Lung (tissue), 12 donors: Measurements from ENCODE around the gene EPHB2. TPM values are rescaled to one million over a fixed set of nuclear protein-coding genes. Genes with fewer than 3 reads are reported as not detected.

Experiments used
- ATAC-seq: fragments of 200-7000 bp; cut with Tn5 transposase; one replicate; pipeline ENCODE4 v1.9.1; 2020; ENCODE audit warnings: moderate number of reproducible peaks; ENCODE audit not compliant: insufficient read depth, low FRiP score
- DNase-seq, 3 donors: peaks; one replicate each; pipeline ENCODE4 v3.0.0-alpha.2; 2013 to 2017
- H3K27ac ChIP-seq, 2 donors: one replicate each; pipeline ENCODE4 v1.5.1; 2013; ENCODE audit warnings: mild to moderate bottlenecking in 2 of 2, moderate library complexity in 2 of 2, control low read depth in 1 of 2, inconsistent platforms in 1 of 2, low read depth in 1 of 2, low read length in 1 of 2
- H3K27me3 ChIP-seq, 3 donors: one replicate each; pipeline ENCODE4 v1.5.1; 2013; ENCODE audit warnings: low read length in 2 of 3; ENCODE audit not compliant: control insufficient read depth in 3 of 3, insufficient read depth in 3 of 3
- H3K36me3 ChIP-seq, 4 donors: one replicate each; pipeline ENCODE4 v1.5.1; 2013; ENCODE audit warnings: low read length in 4 of 4, mild to moderate bottlenecking in 1 of 4, moderate library complexity in 1 of 4; ENCODE audit not compliant: control insufficient read depth in 4 of 4, insufficient read depth in 4 of 4
- H3K4me1 ChIP-seq, 5 donors: one replicate each; pipeline ENCODE4 v1.5.1; 2013; ENCODE audit warnings: low read length in 5 of 5, mild to moderate bottlenecking in 2 of 5, moderate library complexity in 1 of 5; ENCODE audit not compliant: control insufficient read depth in 5 of 5, insufficient read depth in 5 of 5
- H3K4me3 ChIP-seq: one replicate; pipeline ENCODE4 v1.5.1; 2013; ENCODE audit warnings: mild to moderate bottlenecking, control low read depth, moderate library complexity
- H3K9ac ChIP-seq, 2 donors: one replicate each; pipeline ENCODE4 v1.5.1; 2013; ENCODE audit warnings: low read length in 2 of 2, control low read depth in 1 of 2; ENCODE audit not compliant: insufficient read depth in 1 of 2
- H3K9me3 ChIP-seq, 4 donors: one replicate each; pipeline ENCODE4 v1.5.1; 2013; ENCODE audit warnings: low read length in 3 of 4, mild to moderate bottlenecking in 1 of 4, moderate library complexity in 1 of 4; ENCODE audit not compliant: control insufficient read depth in 4 of 4, insufficient read depth in 3 of 4
- CTCF ChIP-seq: IDR thresholded peaks from 2 replicates; pipeline ENCODE4 v1.5.1; 2012; ENCODE audit warnings: mild to moderate bottlenecking; ENCODE audit errors: control extremely low read depth, extremely low read depth
- WGBS, 2 donors: extraction: QIAGEN DNeasy Blood & Tissue Kit; methylation state at CpG; one replicate each; pipeline ENCODE4 v1.1.7; 2013; 5-methylcytosine and 5-hydroxymethylcytosine counted together
- polyA plus RNA-seq, 2 donors: library from polyadenylated mRNA; stranded (reverse); fragments of 200-250 nt; gene quantifications; one replicate each; pipeline ENCODE4 v1.2.1, GENCODE V29; 2013
- total RNA-seq, 2 donors: library from RNA; depleted of rRNA in 1 of 2; stranded (reverse); fragments of >200 nt in 1 of 2; gene quantifications; one replicate each; pipeline ENCODE4 v1.2.1, GENCODE V29; 2014 to 2021
- donor health status: control.
- donor health status: control.
- donor health status: Bipolar disorder and iron deficiency.
- donor health status: healthy.
- donor health status: DM: yes; HTN: yes; CAD: no.

Gene EPHB2
- total and polyA plus RNA-seq, 4 donors, result 1.2 to 8.5 (median 5.8) TPM

GRCh38 chr1:22959545-22960360 lies 249.1 kb downstream of the EPHB2 start:
- H3K9ac ChIP-seq, result no peak overlapping the region
- DNase-seq (no peak), ATAC-seq (no peak)
- H3K4me3 ChIP-seq, result no peak overlapping the region
- no peaks in the 10 kb centered on the region for H3K9me3 ChIP-seq
- H3K36me3 ChIP-seq, result no peaks in the 10 kb centered on the region
- TF ChIP-seq CTCF, result no peak
- 81 to 84% methylated on average over 7 of the region's 7 CpGs for WGBS, 2 donors
- no peak overlapping the region for H3K27ac ChIP-seq
- no peaks in the 10 kb centered on the region for H3K4me1 ChIP-seq
- peaks cover 3 to 14% (median 4%) of the 10 kb centered on the region in 3 donors for H3K27me3 ChIP-seq

- no peaks in the 10 kb centered on the region for H3K4me1 ChIP-seq
- DNase-seq, result no peak
- TF ChIP-seq CTCF, result no peak
- WGBS, 2 donors, result 45 to 58% methylated on average over 3 of the region's 3 CpGs
- H3K9me3 ChIP-seq, result peaks cover 0 to 7% (median 2%) of the 10 kb centered on the region in 4 donors
- H3K4me3 ChIP-seq, result no peak overlapping the region
- H3K27ac ChIP-seq, result no peak overlapping the region
- no peak overlapping the region for H3K9ac ChIP-seq
- H3K27me3 ChIP-seq, result no peaks in the 10 kb centered on the region
- H3K36me3 ChIP-seq, result no peaks in the 10 kb centered on the region
- ATAC-seq, result no peak
Observed at GRCh38 chr1:22962558-22962957, 251.9 kb downstream of the EPHB2 start.

GRCh38 chr1:22963044-22963677 lies 252.5 kb downstream of the EPHB2 start:
- DNase-seq (no peak), ATAC-seq (no peak)
- peaks cover 0 to 7% (median 2%) of the 10 kb centered on the region in 4 donors for H3K9me3 ChIP-seq
- H3K27me3 ChIP-seq, result no peaks in the 10 kb centered on the region
- H3K4me3 ChIP-seq, result no peak overlapping the region
- no peak overlapping the region for H3K9ac ChIP-seq
- 83 to 89% methylated on average over 10 of the region's 10 CpGs for WGBS, 2 donors
- H3K36me3 ChIP-seq, result no peaks in the 10 kb centered on the region
- no peaks in the 10 kb centered on the region for H3K4me1 ChIP-seq
- no peak for TF ChIP-seq CTCF
- no peak overlapping the region for H3K27ac ChIP-seq
